Measurements from ENCODE around the gene APOC3.
A peak's percentile ranks its signal among the peaks of the same experiment; 100 is the strongest.

APOC3 gene

GRCh38 chr11:116835791-116836631 is 6.3 kb downstream of the APOC3 start:
- peak overlapping the region; percentile 51 for H3K4me3 ChIP-seq (ENCODE audit: low read depth, low read length)
- TF ChIP-seq, protein P1, sequence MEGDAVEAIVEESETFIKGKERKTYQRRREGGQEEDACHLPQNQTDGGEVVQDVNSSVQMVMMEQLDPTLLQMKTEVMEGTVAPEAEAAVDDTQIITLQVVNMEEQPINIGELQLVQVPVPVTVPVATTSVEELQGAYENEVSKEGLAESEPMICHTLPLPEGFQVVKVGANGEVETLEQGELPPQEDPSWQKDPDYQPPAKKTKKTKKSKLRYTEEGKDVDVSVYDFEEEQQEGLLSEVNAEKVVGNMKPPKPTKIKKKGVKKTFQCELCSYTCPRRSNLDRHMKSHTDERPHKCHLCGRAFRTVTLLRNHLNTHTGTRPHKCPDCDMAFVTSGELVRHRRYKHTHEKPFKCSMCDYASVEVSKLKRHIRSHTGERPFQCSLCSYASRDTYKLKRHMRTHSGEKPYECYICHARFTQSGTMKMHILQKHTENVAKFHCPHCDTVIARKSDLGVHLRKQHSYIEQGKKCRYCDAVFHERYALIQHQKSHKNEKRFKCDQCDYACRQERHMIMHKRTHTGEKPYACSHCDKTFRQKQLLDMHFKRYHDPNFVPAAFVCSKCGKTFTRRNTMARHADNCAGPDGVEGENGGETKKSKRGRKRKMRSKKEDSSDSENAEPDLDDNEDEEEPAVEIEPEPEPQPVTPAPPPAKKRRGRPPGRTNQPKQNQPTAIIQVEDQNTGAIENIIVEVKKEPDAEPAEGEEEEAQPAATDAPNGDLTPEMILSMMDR (conservative IDR thresholded peaks at IDR 0.05; ENCODE audit: low read depth, low read length): peak; percentile 74
- peak; percentile 96 for DNase-seq (ENCODE audit: low read depth)

- H3K4me3 ChIP-seq (ENCODE audit: low read depth, low read length): no peak overlapping the region
- no peak for DNase-seq (ENCODE audit: low read depth)
- TF ChIP-seq, protein P1 (conservative IDR thresholded peaks at IDR 0.05; ENCODE audit: low read depth, low read length): no peak
Observed at GRCh38 chr11:116836632-116836991, 6.9 kb downstream of the APOC3 start.

DNA sequence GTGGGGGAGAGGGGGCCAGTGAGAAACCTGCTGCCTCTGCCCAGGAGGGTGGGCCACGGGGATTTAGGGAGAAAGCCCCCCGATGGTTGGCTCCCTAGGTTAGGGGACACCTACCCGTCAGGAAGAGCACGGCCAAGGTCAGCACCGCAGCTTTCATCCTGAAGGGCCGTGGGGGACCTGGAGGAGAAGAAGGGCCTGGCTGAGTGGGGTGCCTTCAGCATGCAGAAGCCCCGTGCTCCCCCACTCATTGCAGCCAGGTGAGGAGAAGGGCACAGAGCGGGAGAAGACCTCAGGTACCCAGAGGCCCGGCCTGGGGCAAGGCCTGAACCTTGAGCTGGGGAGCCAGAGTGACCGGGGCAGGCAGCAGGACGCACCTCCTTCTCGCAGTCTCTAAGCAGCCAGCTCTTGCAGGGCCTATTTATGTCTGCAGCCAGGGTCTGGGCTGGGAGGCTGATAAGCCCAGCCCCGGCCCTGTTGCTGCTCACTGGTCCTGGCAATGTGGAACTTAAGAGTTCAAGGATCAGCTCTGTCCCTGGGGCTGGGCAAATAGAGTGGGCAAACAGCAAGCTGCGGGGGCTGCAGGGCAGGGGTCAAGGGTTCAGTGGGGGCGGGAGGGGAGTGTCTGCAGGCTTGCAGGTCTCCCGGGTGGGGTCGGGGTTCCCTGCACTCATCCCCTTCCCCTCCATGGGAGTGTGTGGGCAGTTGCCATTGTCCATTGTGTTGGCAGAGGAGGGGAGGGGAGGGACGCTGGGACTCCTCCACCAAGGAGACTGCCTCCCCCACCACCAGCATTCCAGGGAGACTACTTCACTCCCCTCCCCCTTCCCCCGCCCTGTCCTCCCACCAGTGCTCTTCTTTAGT is 7.8 kb downstream of the APOC3 start, which contains the start of gene APOA1:
Gene APOA1 (minus strand): TSS at position 392 of the 861 bp plus-strand sequence. CDS start 235 bp downstream, at position 157.
- TF ChIP-seq, protein P1 (conservative IDR thresholded peaks at IDR 0.05; ENCODE audit: low read depth, low read length): no peak
- no peak for DNase-seq (ENCODE audit: low read depth)
- no peak within 1 kb of the TSS for H3K4me3 ChIP-seq (ENCODE audit: low read depth, low read length)

- H3K4me3 ChIP-seq (ENCODE audit: low read depth, low read length): no peak overlapping the region
- DNase-seq (ENCODE audit: low read depth): no peak
- TF ChIP-seq, protein P1 (conservative IDR thresholded peaks at IDR 0.05; ENCODE audit: low read depth, low read length): no peak
Observed at GRCh38 chr11:116838321-116839084, 8.8 kb downstream of the APOC3 start.

DNA sequence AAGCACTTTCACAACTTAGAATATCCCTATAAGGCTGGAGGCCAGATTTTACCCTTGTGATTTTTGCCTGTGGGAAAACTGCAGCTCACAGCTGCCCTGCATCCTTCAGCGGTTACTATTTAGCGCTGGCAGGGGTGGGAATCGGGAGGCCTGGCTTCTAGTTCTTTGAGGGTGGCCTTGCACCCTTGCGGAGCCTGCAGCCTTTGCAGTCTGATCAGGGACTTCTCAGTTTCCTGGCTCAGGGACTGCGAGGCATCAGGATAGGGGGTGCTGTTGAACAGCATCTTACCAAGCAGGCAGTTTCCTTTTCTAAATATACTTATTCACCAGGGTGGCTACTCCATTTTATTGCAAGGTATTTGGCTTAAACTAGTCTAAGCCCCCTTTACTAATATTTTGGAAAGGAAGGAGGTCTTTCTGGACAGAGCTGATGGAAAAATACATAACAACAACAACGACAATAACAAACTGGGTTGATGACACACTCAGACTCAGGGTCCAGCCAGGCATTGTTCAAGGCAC is 10.6 kb downstream of the APOC3 start:
- DNase-seq (ENCODE audit: low read depth): peak; percentile 54

More for the DNA sequence above, 10.6 kb downstream of the APOC3 start:
- TF ChIP-seq, protein P1 (conservative IDR thresholded peaks at IDR 0.05; ENCODE audit: low read depth, low read length): peak; percentile 58
- H3K4me3 ChIP-seq (ENCODE audit: low read depth, low read length): no peak overlapping the region
